Thymus (tissue), 11 donors: ENCODE measurements around the gene DYRK1A. TPM values are rescaled to one million over a fixed set of nuclear protein-coding genes. Genes with fewer than 3 reads are reported as not detected.

ENCODE experiments used
- DNase-seq, 9 donors: peaks; one replicate each; pipeline ENCODE4 v3.0.0-alpha.2; 2013; ENCODE audit warnings: low spot score in 9 of 9, low read depth in 6 of 9, missing footprints in 1 of 9
- H3K27ac ChIP-seq, 2 donors: one replicate each; pipeline ENCODE4 v1.5.1; 2013; ENCODE audit warnings: control low read depth in 1 of 2, low read depth in 1 of 2, low read length in 1 of 2, mild to moderate bottlenecking in 1 of 2, moderate library complexity in 1 of 2
- H3K27me3 ChIP-seq, 2 donors: one replicate each; pipeline ENCODE4 v1.5.1; 2013; ENCODE audit warnings: low read length in 1 of 2; ENCODE audit not compliant: control insufficient read depth in 2 of 2, insufficient read depth in 1 of 2
- H3K36me3 ChIP-seq, 2 donors: one replicate each; pipeline ENCODE4 v1.5.1; 2013; ENCODE audit warnings: low read length in 1 of 2, mild to moderate bottlenecking in 1 of 2, moderate library complexity in 1 of 2; ENCODE audit not compliant: control insufficient read depth in 2 of 2, insufficient read depth in 2 of 2
- H3K4me1 ChIP-seq, 2 donors: one replicate each; pipeline ENCODE4 v1.5.1; 2013; ENCODE audit warnings: low read length in 2 of 2; ENCODE audit not compliant: control insufficient read depth in 2 of 2, insufficient read depth in 2 of 2
- H3K4me3 ChIP-seq, 2 donors: one replicate each; pipeline ENCODE4 v1.5.1; 2013; ENCODE audit warnings: low read length in 2 of 2, control low read depth in 1 of 2, mild to moderate bottlenecking in 1 of 2
- H3K9me3 ChIP-seq, 2 donors: one replicate each; pipeline ENCODE4 v1.5.1; 2013; ENCODE audit warnings: low read length in 1 of 2, mild to moderate bottlenecking in 1 of 2; ENCODE audit not compliant: control insufficient read depth in 2 of 2, insufficient read depth in 1 of 2
- WGBS: extraction: QIAGEN DNeasy Blood & Tissue Kit; methylation state at CpG from one replicate; pipeline ENCODE4 v1.1.7; 2013; 5-methylcytosine and 5-hydroxymethylcytosine counted together
- polyA plus RNA-seq: library from polyadenylated mRNA; stranded (reverse); fragments of 200-250 nt; gene quantifications from one replicate; pipeline ENCODE4 v1.2.3, GENCODE V29; 2013
- total RNA-seq: library from RNA; stranded (reverse); fragments of 120-200 nt; gene quantifications from one replicate; pipeline ENCODE4 v1.2.4, GENCODE V29; 2013
- donor health status: healthy.

The DYRK1A gene
- total and polyA plus RNA-seq, 2 donors = 53.3 to 64.7 TPM

DNA sequence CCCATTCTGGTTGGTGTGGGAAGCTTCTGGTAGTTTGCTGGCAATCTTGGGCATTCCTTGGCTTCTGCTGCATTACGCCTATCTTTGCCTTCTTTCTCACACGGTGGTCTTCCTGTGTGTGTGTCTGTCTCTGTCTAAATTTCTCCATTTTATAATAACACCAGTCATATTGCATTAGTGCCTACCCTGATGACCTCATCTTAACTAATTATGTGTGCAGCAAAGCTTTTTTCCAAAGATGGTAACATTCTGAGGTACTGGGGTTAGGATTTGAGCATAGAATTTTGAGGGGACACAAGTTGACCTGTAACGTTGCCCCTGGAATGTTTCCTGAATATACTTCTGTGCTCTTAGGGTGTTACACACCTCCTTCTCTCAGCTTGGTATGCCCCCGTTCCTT is 77.1 kb downstream of the DYRK1A start:
- peaks cover 10% of the 10 kb centered on the region in 2 donors for H3K36me3 ChIP-seq
- H3K27ac ChIP-seq = no peak overlapping the region
- H3K27me3 ChIP-seq = no peaks in the 10 kb centered on the region
- H3K4me3 ChIP-seq = no peak overlapping the region
- H3K9me3 ChIP-seq = no peaks in the 10 kb centered on the region
- H3K4me1 ChIP-seq = peaks cover 6 to 8% of the 10 kb centered on the region in 2 donors
- WGBS = 85% methylated on average over 4 of the region's 4 CpGs
- no peak for DNase-seq

DNA sequence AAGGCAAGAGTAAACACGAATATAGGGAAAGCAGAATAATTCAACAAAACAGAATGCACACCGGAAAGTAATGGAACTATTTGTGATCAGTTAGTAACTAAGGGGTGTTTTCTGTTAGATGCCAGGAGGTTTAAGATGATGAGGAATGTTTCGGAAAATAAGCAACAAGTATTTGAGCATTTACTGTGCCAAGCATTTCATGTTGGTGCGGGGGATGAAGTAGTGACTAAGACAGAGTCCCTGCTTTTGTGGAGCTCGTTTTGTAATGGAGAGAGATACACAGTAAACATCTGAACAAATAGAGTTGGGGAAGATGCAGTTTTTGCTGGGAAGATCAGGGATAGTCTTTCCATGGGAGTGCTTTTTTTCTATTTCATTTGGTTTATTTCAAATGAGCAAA is 78.7 kb downstream of the DYRK1A start:
- 92% methylated on average over 5 of the region's 5 CpGs for WGBS

DNA sequence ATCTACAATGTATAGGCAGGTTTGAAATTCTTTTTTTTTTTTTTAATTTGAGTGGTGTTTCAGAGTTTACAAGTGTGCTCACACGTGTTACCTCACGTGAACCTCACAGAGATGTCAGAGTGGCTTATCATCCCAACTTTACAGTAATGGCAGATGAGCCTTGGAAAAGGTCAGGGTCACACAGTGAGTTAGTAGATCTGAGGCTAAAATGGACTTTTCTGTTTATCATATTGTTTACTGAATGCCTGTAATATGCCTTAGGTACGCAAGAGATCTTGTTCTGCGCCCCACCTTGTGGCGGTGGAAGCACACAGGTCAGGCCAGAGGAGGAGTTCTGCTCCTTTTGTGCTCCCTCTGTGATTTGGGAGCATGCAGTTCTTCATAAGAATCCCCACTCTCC is 80.0 kb downstream of the DYRK1A start:
- Histone ChIP-seq H3K36me3 (peaks cover 17 to 18% of the 10 kb centered on the region in 2 donors), H3K4me1 (peaks cover 8 to 10% of the 10 kb centered on the region in 2 donors), H3K27me3 (no peaks in the 10 kb centered on the region), H3K4me3 (no peak overlapping the region), H3K9me3 (no peaks in the 10 kb centered on the region), H3K27ac (no peak overlapping the region)
- 94% methylated on average over 5 of the region's 5 CpGs for WGBS
- peak in 1 of 9 donors; percentile 25 for DNase-seq

More for the DNA sequence above, 78.7 kb downstream of the DYRK1A start:
- Histone ChIP-seq H3K9me3 (no peaks in the 10 kb centered on the region), H3K36me3 (peaks cover 13 to 17% of the 10 kb centered on the region in 2 donors), H3K4me1 (peaks cover 6 to 8% of the 10 kb centered on the region in 2 donors), H3K27me3 (no peaks in the 10 kb centered on the region), H3K4me3 (no peak overlapping the region), H3K27ac (no peak overlapping the region)
- DNase-seq = no peak

DNA sequence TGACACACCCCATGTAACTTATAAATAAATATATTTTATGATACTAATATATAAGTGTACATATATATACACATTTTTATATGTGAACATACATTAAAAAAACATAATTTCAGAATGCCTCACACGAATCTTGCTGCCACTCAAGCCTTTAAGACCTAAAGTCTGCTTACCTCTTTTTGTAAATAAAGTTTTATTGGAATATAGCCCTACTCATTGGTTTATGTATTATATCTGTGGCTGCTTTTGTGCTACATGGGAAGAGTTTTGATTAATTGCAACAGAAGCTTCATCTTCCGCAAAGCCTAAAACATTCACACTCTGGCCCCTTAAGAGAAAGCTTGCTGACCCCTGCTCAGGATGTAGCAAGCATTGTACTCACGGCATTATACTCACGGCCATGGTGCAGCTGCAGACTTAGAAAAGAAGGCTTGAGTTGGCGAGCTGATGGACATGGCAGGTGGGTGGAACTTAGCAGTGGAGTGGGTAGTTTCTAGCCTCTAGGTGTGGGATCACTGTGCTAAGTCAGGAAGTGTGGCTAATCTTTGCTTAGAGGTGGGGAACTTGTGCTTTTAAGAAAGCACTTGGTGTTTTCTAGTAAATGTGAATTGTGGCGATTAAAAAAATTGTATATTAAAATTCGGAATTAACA is 80.8 kb downstream of the DYRK1A start:
- Histone ChIP-seq H3K27ac (no peak overlapping the region), H3K36me3 (peaks cover 17 to 18% of the 10 kb centered on the region in 2 donors), H3K4me3 (no peak overlapping the region), H3K4me1 (peaks cover 9 to 15% of the 10 kb centered on the region in 2 donors), H3K27me3 (no peaks in the 10 kb centered on the region), H3K9me3 (no peaks in the 10 kb centered on the region)
- WGBS = 53% methylated on average over 7 of the region's 7 CpGs
- DNase-seq = peak in 1 of 9 donors; percentile 25

DNA sequence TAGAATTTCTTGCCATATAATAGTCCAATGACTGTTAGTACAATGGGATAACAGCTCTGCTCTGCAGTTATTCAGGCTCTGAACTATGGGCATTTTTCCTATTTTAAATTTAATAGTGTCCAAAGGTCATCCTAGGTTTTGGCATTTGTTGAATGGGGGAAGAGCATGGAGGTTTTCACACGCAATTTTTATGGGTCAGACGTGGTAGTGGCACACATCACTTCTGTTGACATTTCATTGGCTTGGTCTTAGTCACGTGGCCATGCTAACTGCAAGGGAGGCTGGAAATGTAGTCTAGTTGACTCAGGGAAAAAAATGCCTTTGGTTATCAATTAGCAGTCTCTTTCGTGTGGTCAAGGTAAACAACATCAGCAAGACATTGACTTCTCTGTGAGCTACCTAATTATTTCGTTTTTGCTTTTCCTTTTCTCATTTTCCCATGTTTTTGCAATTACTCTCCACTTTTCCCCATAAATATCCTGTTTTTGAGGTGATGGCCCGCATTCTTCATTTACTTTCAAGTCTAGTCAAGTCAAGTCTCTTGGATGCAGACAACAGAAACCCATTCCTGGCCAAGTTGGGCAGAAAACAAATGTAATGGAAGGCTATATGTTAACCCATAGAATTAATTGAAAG is 82.8 kb downstream of the DYRK1A start:
- peaks cover 11 to 15% of the 10 kb centered on the region in 2 donors for H3K36me3 ChIP-seq
- WGBS = 96% methylated on average over 6 of the region's 6 CpGs
- no peak overlapping the region for H3K4me3 ChIP-seq
- H3K4me1 ChIP-seq = peaks cover 15% of the 10 kb centered on the region in 2 donors
- DNase-seq = no peak
- no peak overlapping the region for H3K27ac ChIP-seq
- H3K27me3 ChIP-seq = no peaks in the 10 kb centered on the region
- no peaks in the 10 kb centered on the region for H3K9me3 ChIP-seq

DNA sequence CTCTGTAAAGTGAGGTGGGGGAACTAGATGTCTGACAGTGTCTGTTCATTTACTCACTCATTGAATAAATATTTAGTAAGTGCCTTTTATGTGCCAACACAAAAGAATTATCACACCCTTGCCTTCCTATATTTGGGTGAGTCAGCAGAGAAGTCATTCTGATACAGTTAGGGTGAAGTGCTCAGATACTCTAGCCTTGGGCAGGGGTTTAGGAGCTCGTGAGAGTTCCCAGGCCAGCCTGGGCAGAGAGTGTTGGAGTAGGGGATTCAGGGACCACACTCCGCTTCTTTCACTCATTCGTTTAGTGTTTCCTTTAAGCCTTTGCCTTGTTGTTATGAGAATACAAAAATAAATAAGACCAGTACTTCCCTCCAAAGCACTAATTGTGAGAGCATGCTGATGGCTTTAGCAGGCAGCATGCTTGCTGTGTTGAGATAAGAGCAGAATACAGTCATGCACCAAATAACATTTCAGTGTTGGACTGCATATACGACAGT is 83.9 kb downstream of the DYRK1A start:
- Histone ChIP-seq H3K27me3 (no peaks in the 10 kb centered on the region), H3K4me1 (peaks cover 13 to 20% of the 10 kb centered on the region in 2 donors), H3K36me3 (peaks cover 11 to 16% of the 10 kb centered on the region in 2 donors), H3K27ac (no peak overlapping the region), H3K9me3 (no peaks in the 10 kb centered on the region), H3K4me3 (no peak overlapping the region)
- DNase-seq = no peak
- WGBS = 97% methylated on average over 4 of the region's 4 CpGs

DNA sequence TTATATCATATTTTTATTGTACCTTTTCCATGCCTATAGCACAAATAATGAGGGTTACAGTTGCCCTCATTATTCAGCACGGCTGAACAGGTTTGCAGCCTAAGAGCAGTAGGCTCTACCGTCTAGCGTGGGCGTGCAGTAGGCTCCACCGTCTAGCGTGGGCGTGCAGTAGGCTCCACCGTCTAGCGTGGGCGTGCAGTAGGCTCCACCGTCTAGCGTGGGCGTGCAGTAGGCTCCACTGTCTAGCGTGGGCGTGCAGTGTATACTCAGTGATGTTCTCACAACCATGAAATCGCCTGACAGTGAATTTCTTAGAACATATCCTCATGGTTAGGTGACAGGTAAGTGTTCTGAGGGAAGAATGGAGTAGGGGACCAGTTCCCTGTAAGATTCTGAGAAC is 84.9 kb downstream of the DYRK1A start:
- no peaks in the 10 kb centered on the region for H3K27me3 ChIP-seq
- no peak for DNase-seq
- H3K36me3 ChIP-seq = peaks cover 11 to 23% of the 10 kb centered on the region in 2 donors
- H3K27ac ChIP-seq = no peak overlapping the region
- WGBS = 96% methylated on average over 16 of the region's 16 CpGs
- no peaks in the 10 kb centered on the region for H3K9me3 ChIP-seq
- H3K4me3 ChIP-seq = no peak overlapping the region
- H3K4me1 ChIP-seq = peaks cover 18 to 27% of the 10 kb centered on the region in 2 donors

DNA sequence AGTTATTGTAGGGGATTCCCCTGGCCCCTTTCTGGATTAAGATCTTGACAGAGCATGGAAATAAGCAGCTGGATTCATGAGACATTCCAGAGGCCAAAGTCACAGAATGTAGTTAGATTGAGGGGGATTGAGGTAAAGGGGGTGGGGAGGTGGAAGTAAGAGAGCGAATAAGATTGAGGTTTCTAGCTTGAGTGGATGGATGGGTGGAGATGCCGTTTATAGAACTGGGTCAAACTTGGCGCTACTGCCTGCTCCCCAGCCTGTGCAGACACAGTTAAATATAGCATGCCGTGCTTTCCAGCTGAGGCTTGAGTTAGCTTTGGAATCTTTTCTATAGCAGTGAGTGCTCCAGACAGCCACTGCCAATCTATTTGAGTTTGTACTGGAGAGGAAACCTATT is 85.7 kb downstream of the DYRK1A start:
- WGBS = 80% methylated on average over 4 of the region's 4 CpGs
- H3K4me1 ChIP-seq = peaks cover 22 to 28% of the 10 kb centered on the region in 2 donors
- peak in 1 of 9 donors; percentile 40 for DNase-seq
- H3K27me3 ChIP-seq = no peaks in the 10 kb centered on the region
- peaks cover 11 to 25% of the 10 kb centered on the region in 2 donors for H3K36me3 ChIP-seq
- peak overlapping the region in 1 of 2 donors; percentile 14 for H3K27ac ChIP-seq
- no peak overlapping the region for H3K4me3 ChIP-seq
- no peaks in the 10 kb centered on the region for H3K9me3 ChIP-seq

DNA sequence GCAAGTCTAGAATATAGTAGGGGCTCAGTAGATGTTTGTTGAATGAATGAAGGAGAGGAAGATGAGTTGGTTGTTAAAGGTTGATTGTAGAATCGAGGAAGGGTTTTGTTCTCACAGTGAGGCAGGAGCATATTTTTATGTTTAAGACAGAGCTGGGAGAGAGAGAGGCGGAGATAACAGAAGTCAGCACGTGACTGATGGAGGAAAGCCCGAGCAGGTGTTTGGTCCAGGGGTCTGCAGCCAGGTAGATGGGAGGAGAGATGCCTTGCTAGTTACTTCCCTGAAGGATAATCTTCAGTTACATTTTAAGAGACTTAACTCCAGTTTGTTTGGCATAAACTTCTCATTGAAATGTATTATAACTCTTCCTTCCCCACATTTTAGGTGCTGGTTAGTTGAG is 86.8 kb downstream of the DYRK1A start:
- Histone ChIP-seq H3K27me3 (no peaks in the 10 kb centered on the region), H3K4me3 (no peak overlapping the region), H3K4me1 (peaks cover 28 to 31% of the 10 kb centered on the region in 2 donors), H3K36me3 (peaks cover 11 to 22% of the 10 kb centered on the region in 2 donors), H3K27ac (no peak overlapping the region), H3K9me3 (no peaks in the 10 kb centered on the region)
- no peak for DNase-seq
- WGBS = 95% methylated on average over 4 of the region's 4 CpGs
